ENCODE results near the gene APCDD1.

Gene APCDD1

DNA sequence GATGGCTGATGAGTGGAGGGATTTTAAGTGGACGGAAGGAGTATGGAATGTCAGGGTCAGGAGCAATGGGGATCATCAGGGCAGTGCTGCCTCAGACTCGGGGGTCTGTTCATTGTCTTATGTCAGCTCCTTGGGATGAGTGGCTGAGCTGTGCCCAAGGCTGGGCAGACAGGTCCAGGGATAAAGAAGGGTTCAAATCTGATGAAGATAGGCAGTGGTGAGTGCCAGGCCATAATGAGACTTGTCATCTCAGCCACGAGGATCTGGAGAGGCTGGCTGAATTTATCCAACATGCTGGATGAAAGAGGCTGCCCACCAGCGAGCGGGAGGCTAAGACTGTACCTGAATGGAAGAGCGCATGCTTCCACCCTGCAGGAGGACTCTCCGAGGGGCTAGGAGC lies 46.3 kb upstream of the APCDD1 start:
- no peaks in the 10 kb centered on the region for H3K4me1 ChIP-seq (ENCODE audit: control insufficient read depth, low read length)
- H3F3A ChIP-seq (ENCODE audit: control insufficient read depth, insufficient read depth) = no peaks in the 10 kb centered on the region
- no peak for TF ChIP-seq EZH2phosphoT487 (IDR thresholded peaks at IDR 0.05; ENCODE audit: borderline replicate concordance, low read length)
- TF ChIP-seq, protein P1, sequence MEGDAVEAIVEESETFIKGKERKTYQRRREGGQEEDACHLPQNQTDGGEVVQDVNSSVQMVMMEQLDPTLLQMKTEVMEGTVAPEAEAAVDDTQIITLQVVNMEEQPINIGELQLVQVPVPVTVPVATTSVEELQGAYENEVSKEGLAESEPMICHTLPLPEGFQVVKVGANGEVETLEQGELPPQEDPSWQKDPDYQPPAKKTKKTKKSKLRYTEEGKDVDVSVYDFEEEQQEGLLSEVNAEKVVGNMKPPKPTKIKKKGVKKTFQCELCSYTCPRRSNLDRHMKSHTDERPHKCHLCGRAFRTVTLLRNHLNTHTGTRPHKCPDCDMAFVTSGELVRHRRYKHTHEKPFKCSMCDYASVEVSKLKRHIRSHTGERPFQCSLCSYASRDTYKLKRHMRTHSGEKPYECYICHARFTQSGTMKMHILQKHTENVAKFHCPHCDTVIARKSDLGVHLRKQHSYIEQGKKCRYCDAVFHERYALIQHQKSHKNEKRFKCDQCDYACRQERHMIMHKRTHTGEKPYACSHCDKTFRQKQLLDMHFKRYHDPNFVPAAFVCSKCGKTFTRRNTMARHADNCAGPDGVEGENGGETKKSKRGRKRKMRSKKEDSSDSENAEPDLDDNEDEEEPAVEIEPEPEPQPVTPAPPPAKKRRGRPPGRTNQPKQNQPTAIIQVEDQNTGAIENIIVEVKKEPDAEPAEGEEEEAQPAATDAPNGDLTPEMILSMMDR (IDR thresholded peaks at IDR 0.05; ENCODE audit: low read depth, low read length, poor library complexity, severe bottlenecking) = no peak
- H3K4me3 ChIP-seq (ENCODE audit: low read length) = no peak overlapping the region
- no peaks in the 10 kb centered on the region for H3K36me3 ChIP-seq (ENCODE audit: control insufficient read depth, low read length)
- H4K20me1 ChIP-seq (ENCODE audit: control insufficient read depth, insufficient read depth, low read depth, low read length) = no peaks in the 10 kb centered on the region
- H3K27ac ChIP-seq (ENCODE audit: low read depth, low read length) = no peak overlapping the region
- H3K27me3 ChIP-seq (ENCODE audit: control insufficient read depth, low read length) = no peaks in the 10 kb centered on the region
- H3K9me2 ChIP-seq (replicated peaks; ENCODE audit: control insufficient read depth, low read length) = no peaks in the 10 kb centered on the region
- H3K9me3 ChIP-seq (ENCODE audit: control insufficient read depth, insufficient read depth, low read length) = no peaks in the 10 kb centered on the region
- H3K4me2 ChIP-seq (ENCODE audit: low read length) = no peak overlapping the region
- no peaks in the 10 kb centered on the region for H3K79me2 ChIP-seq (ENCODE audit: control insufficient read depth, low read length)

DNA sequence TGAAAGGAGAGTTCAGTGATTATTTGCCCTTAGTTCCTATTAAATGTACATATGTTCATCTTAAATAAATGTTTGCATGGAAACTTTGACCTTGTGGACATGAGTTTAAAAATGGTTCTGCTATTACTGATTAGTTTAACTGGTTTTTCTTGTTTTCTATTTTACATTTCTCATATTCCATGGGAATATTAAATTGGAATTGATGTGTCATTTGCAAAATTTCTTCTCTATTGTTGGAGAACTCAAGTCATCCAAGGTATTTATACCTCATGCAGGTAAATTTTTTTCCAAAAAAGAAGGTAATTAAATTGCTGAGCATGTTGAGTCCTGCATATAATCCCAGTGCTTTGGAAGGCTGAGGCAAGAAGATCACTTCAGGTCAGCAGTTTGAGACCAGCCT lies 45.4 kb upstream of the APCDD1 start:
- H3K4me3 ChIP-seq (ENCODE audit: low read length) = no peak overlapping the region
- TF ChIP-seq EZH2phosphoT487 (IDR thresholded peaks at IDR 0.05; ENCODE audit: borderline replicate concordance, low read length) = no peak
- TF ChIP-seq, protein P1 (IDR thresholded peaks at IDR 0.05; ENCODE audit: low read depth, low read length, poor library complexity, severe bottlenecking) = no peak
- H3K79me2 ChIP-seq (ENCODE audit: control insufficient read depth, low read length) = no peaks in the 10 kb centered on the region
- H3F3A ChIP-seq (ENCODE audit: control insufficient read depth, insufficient read depth) = no peaks in the 10 kb centered on the region
- H3K27ac ChIP-seq (ENCODE audit: low read depth, low read length) = no peak overlapping the region
- H3K4me2 ChIP-seq (ENCODE audit: low read length) = no peak overlapping the region
- H4K20me1 ChIP-seq (ENCODE audit: control insufficient read depth, insufficient read depth, low read depth, low read length) = no peaks in the 10 kb centered on the region
- no peaks in the 10 kb centered on the region for H3K36me3 ChIP-seq (ENCODE audit: control insufficient read depth, low read length)
- H3K27me3 ChIP-seq (ENCODE audit: control insufficient read depth, low read length) = no peaks in the 10 kb centered on the region
- H3K4me1 ChIP-seq (ENCODE audit: control insufficient read depth, low read length) = no peaks in the 10 kb centered on the region
- H3K9me3 ChIP-seq (ENCODE audit: control insufficient read depth, insufficient read depth, low read length) = no peaks in the 10 kb centered on the region
- no peaks in the 10 kb centered on the region for H3K9me2 ChIP-seq (replicated peaks; ENCODE audit: control insufficient read depth, low read length)

DNA sequence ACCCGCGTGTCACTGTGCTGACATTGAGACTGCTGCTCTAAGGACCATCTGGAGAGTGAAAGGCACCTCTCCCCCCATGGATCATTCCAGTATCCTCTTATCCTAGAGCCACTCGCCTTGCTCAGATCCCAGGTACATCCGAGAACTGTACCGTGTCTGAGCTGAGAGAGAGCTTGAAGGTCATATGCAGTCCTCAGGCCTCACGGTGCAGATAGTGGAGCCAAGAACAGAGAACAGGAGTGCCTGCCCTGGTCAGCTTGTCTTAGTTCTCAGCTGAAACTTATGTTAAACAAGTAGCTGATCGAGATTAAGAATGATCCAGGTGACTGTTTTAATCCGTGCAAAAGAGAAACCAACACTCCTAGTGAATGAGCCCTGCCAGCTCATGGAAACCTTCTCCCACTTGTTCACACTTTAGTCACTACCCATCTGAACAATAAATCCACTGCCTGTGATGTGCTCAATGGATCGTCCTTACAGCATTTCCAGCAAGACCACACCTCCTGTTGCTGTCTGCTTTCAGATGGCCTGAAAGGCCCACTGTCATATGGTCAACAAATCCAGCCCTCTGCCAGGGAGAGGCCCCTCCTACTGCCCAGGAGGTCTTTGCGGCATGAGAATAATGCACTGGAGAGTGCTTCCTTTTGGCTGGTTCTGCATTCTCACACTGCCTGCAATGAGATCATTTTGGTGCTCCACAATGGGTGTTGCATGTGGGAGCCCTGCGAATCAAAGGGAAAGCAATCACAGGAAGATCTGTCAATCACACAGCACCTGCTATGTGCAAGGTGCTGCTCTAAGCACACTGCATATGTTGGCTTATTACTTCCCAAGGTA lies 43.7 kb upstream of the APCDD1 start:
- Histone ChIP-seq H3K4me1 (ENCODE audit: control insufficient read depth, low read length) (no peaks in the 10 kb centered on the region), H3K9me2 (replicated peaks; ENCODE audit: control insufficient read depth, low read length) (no peaks in the 10 kb centered on the region), H3K4me2 (ENCODE audit: low read length) (no peak overlapping the region), H3K9me3 (ENCODE audit: control insufficient read depth, insufficient read depth, low read length) (no peaks in the 10 kb centered on the region), H3K27ac (ENCODE audit: low read depth, low read length) (no peak overlapping the region), H3F3A (ENCODE audit: control insufficient read depth, insufficient read depth) (no peaks in the 10 kb centered on the region), H3K36me3 (ENCODE audit: control insufficient read depth, low read length) (no peaks in the 10 kb centered on the region), H3K4me3 (ENCODE audit: low read length) (no peak overlapping the region), H4K20me1 (ENCODE audit: control insufficient read depth, insufficient read depth, low read depth, low read length) (no peaks in the 10 kb centered on the region), H3K79me2 (ENCODE audit: control insufficient read depth, low read length) (no peaks in the 10 kb centered on the region), H3K27me3 (ENCODE audit: control insufficient read depth, low read length) (no peaks in the 10 kb centered on the region)
- no peak for TF ChIP-seq EZH2phosphoT487 (IDR thresholded peaks at IDR 0.05; ENCODE audit: borderline replicate concordance, low read length)
- TF ChIP-seq, protein P1 (IDR thresholded peaks at IDR 0.05; ENCODE audit: low read depth, low read length, poor library complexity, severe bottlenecking) = no peak
